SK-N-SH (cell line): ENCODE measurements around the gene UBXN10. TPM values are rescaled to one million over a fixed set of nuclear protein-coding genes. Genes with fewer than 3 reads are reported as not detected.

ENCODE experiments used
- CTCF ChIA-PET: fragments of 300-600, 350-600 bp; formaldehyde crosslinking; extraction: SDS; loops from one replicate; lab custom pipeline; 2021; lab: Yijun Ruan, JAX
- POLR2A ChIA-PET: fragments of 350-600 bp; sonication (Branson Sonifier 250); formaldehyde crosslinking; extraction: SDS; loops from one replicate; lab custom pipeline; 2020; ENCODE audit warnings: antibody characterized with exemption, inconsistent platforms; lab: Yijun Ruan, JAX
- DNase-seq: peaks from one replicate; pipeline ENCODE4 v3.0.0; 2012
- H2AFZ ChIP-seq: fragments of 200-600 bp; sonication (generic); 2 replicates; pipeline ENCODE4 v1.8.1; 2016; ENCODE audit warnings: antibody characterized with exemption, mild to moderate bottlenecking, low read depth
- H3F3A ChIP-seq: fragments of 200-600 bp; sonication (generic); replicated peaks from 2 replicates; pipeline ENCODE3; 2016; ENCODE audit warnings: antibody characterized with exemption, mild to moderate bottlenecking; ENCODE audit not compliant: insufficient read depth
- H3K27ac ChIP-seq, 2 experiments: fragments of 200-500 bp in 1 of 2; fragments of 200-600 bp in 1 of 2; sonication (Bioruptor generic) in 1 of 2; sonication (generic), shearing (Covaris generic) in 1 of 2; 2 replicates each; pipeline versions ENCODE4 v1.5.1 to v1.6.1; 2014 to 2016; ENCODE audit warnings: low read depth in 2 of 2, inconsistent platforms in 1 of 2, low read length in 1 of 2, mild to moderate bottlenecking in 1 of 2, mixed read lengths in 1 of 2
- H3K27me3 ChIP-seq: fragments of 200-600 bp; sonication (generic), shearing (Covaris generic); 2 replicates; pipeline ENCODE4 v1.6.1; 2016; ENCODE audit warnings: mixed run types; ENCODE audit not compliant: insufficient read depth
- H3K36me3 ChIP-seq, 2 experiments: fragments of 200-500 bp in 1 of 2; fragments of 200-600 bp in 1 of 2; sonication (Bioruptor generic) in 1 of 2; sonication (generic) in 1 of 2; replicated peaks in 1 of 2; 2 replicates each; pipeline versions ENCODE3 to v1.5.1; 2014 to 2016; ENCODE audit warnings: low read length in 1 of 2, mild to moderate bottlenecking in 1 of 2; ENCODE audit not compliant: insufficient read depth in 2 of 2, control insufficient read depth in 1 of 2
- H3K4me1 ChIP-seq, 2 experiments: fragments of 200-500 bp in 1 of 2; fragments of 200-600 bp in 1 of 2; sonication (Bioruptor generic) in 1 of 2; sonication (generic), shearing (Covaris generic) in 1 of 2; 2 replicates each; pipeline versions ENCODE4 v1.5.1 to v1.6.1; 2014 to 2016; ENCODE audit warnings: low read depth in 1 of 2, low read length in 1 of 2, mixed run types in 1 of 2; ENCODE audit not compliant: insufficient read depth in 2 of 2, control insufficient read depth in 1 of 2
- H3K4me2 ChIP-seq: fragments of 200-600 bp; sonication (generic), shearing (Covaris generic); 2 replicates; pipeline ENCODE4 v1.6.1; 2017; ENCODE audit warnings: mixed run types
- H3K4me3 ChIP-seq, 2 experiments: fragments of 200-500 bp in 1 of 2; fragments of 200-600 bp in 1 of 2; sonication (Bioruptor generic) in 1 of 2; sonication (generic), shearing (Covaris generic) in 1 of 2; 2 replicates each; pipeline versions ENCODE4 v1.5.1 to v1.8.1; 2014 to 2016; ENCODE audit warnings: low read depth in 2 of 2, inconsistent platforms in 1 of 2, low read length in 1 of 2, mild to moderate bottlenecking in 1 of 2, mixed read lengths in 1 of 2, moderate library complexity in 1 of 2
- H3K79me2 ChIP-seq: fragments of 200-600 bp; sonication (generic); 2 replicates; pipeline ENCODE4 v1.8.1; 2017; ENCODE audit warnings: mild to moderate bottlenecking; ENCODE audit not compliant: insufficient read depth
- H3K9ac ChIP-seq: fragments of 200-600 bp; sonication (generic); 2 replicates; pipeline ENCODE4 v1.6.1; 2017; ENCODE audit warnings: mixed run types
- H3K9me2 ChIP-seq: fragments of 200-600 bp; sonication (generic); 2 replicates; pipeline ENCODE4 v1.6.1; 2017; ENCODE audit warnings: mixed run types
- H3K9me3 ChIP-seq: fragments of 200-600 bp; sonication (generic); 2 replicates; pipeline ENCODE4 v1.6.1; 2017; ENCODE audit warnings: mixed run types, mild to moderate bottlenecking, moderate library complexity
- H4K20me1 ChIP-seq: fragments of 200-600 bp; sonication (generic); 2 replicates; pipeline ENCODE4 v1.6.1; 2017; ENCODE audit warnings: mild to moderate bottlenecking, mixed run types; ENCODE audit not compliant: insufficient read depth
- CHD2 ChIP-seq: fragments of 150-350 bp; IDR thresholded peaks from 2 replicates; pipeline ENCODE4 v1.6.1; 2018; ENCODE audit warnings: low read length; ENCODE audit not compliant: partially characterized antibody
- CTCF ChIP-seq: fragments of 200-600 bp; sonication (generic); IDR thresholded peaks from 2 replicates; pipeline ENCODE4 v1.6.1; 2017; ENCODE audit warnings: antibody characterized with exemption, mild to moderate bottlenecking, moderate library complexity
- EZH2phosphoT487 ChIP-seq: fragments of 200-600 bp; sonication (generic); IDR thresholded peaks from 2 replicates; pipeline ENCODE4 v1.6.1; 2017; ENCODE audit warnings: low read depth, mixed run types, mild to moderate bottlenecking, antibody characterized with exemption, moderate library complexity, borderline replicate concordance
- FOXJ3 ChIP-seq: sonication (generic); formaldehyde crosslinking; IDR thresholded peaks from 2 replicates; pipeline ENCODE4 v1.5.1; 2020; ENCODE audit warnings: mild to moderate bottlenecking, missing genetic modification reagents
- GABPA ChIP-seq: IDR thresholded peaks from 2 replicates; pipeline ENCODE4 v1.4.0; 2012; ENCODE audit warnings: low read depth, mild to moderate bottlenecking
- GATA2 ChIP-seq: sonication (generic); formaldehyde crosslinking; IDR thresholded peaks from 2 replicates; pipeline ENCODE4 v1.5.0; 2020; ENCODE audit warnings: mild to moderate bottlenecking, missing genetic modification reagents
- IRF3 ChIP-seq: fragments of 150-350 bp; IDR thresholded peaks from 2 replicates; pipeline ENCODE4 v1.6.1; 2016; ENCODE audit warnings: mild to moderate bottlenecking, low read depth, low read length
- MAX ChIP-seq: IDR thresholded peaks from 2 replicates; pipeline ENCODE4 v1.4.0; 2012; ENCODE audit warnings: low read depth
- MXI1 ChIP-seq: IDR thresholded peaks from 2 replicates; pipeline ENCODE4 v1.6.1; 2012; ENCODE audit warnings: mild to moderate bottlenecking, low read depth, low read length, improper control_type of control experiment
- NFIC ChIP-seq: IDR thresholded peaks from 2 replicates; pipeline ENCODE4 v1.4.0; 2012; ENCODE audit warnings: borderline replicate concordance
- NRF1 ChIP-seq: IDR thresholded peaks from 2 replicates; pipeline ENCODE4 v1.6.1; 2012; ENCODE audit warnings: low read depth, mild to moderate bottlenecking, low read length
- POLR2AphosphoS5 ChIP-seq: IDR thresholded peaks from 2 replicates; pipeline ENCODE4 v1.6.1; 2012; ENCODE audit warnings: low read depth, low read length
- RAD21 ChIP-seq: IDR thresholded peaks from 2 replicates; pipeline ENCODE4 v1.6.1; 2012; ENCODE audit warnings: mild to moderate bottlenecking, low read length
- RFX5 ChIP-seq: IDR thresholded peaks from 2 replicates; pipeline ENCODE4 v1.6.1; 2012; ENCODE audit warnings: mild to moderate bottlenecking, improper control_type of control experiment, low read length
- RXRA ChIP-seq: IDR thresholded peaks from 2 replicates; pipeline ENCODE4 v1.4.0; 2012; ENCODE audit warnings: low read depth, mild to moderate bottlenecking, borderline replicate concordance
- SMC3 ChIP-seq: IDR thresholded peaks from 2 replicates; pipeline ENCODE4 v1.6.1; 2012; ENCODE audit warnings: low read depth, low read length, improper control_type of control experiment
- TAF1 ChIP-seq: IDR thresholded peaks from 2 replicates; pipeline ENCODE4 v1.6.1; 2012; ENCODE audit warnings: low read depth, mild to moderate bottlenecking, low read length, moderate library complexity, borderline replicate concordance
- USF1 ChIP-seq: IDR thresholded peaks from 2 replicates; pipeline ENCODE4 v1.4.0; 2012; ENCODE audit warnings: low read depth, borderline replicate concordance
- ZBTB33 ChIP-seq: IDR thresholded peaks from 2 replicates; pipeline ENCODE4 v1.4.0; 2012; ENCODE audit warnings: low read depth, borderline replicate concordance
- WGBS: methylation state at CpG from one replicate; pipeline ENCODE4 v1.1.6; 2017; ENCODE audit warnings: low lambda C conversion rate; 5-methylcytosine and 5-hydroxymethylcytosine counted together
- polyA plus RNA-seq, 3 experiments: library from polyadenylated mRNA; depleted of rRNA; stranded (reverse); fragments of >200 nt; gene quantifications; 2 replicates each; pipeline ENCODE4 v1.2.3, GENCODE V29; 2012

UBXN10 gene
- polyA plus RNA-seq, 1 of the 3 experiments (the other 2 are of a cell fraction), result not detected

GRCh38 chr1:20220036-20220435 lies 34.1 kb downstream of the UBXN10 start:
- peaks cover 15% of the 10 kb centered on the region; the same call in 1 of the 2 replicates for H3K27me3 ChIP-seq
- no peak for TF ChIP-seq RAD21
- no peak for TF ChIP-seq CHD2
- no peak for TF ChIP-seq GATA2 (CRISPR knock-in tag)
- TF ChIP-seq FOXJ3 (CRISPR knock-in tag), result no peak
- H3K9ac ChIP-seq, result no peak overlapping the region
- H3K27ac ChIP-seq, result no peak overlapping the region
- H3K4me3 ChIP-seq, result no peak overlapping the region
- DNase-seq, result peak; percentile 34
- CTCF ChIA-PET, result interaction anchor here (0.8 to 16.2 kb wide), 5 partner anchors 14 to 269 kb away, joined by 3 to 286 read pairs (median 7); partner anchors contain the start of gene CAMK2N1
- H3K4me2 ChIP-seq, result no peak overlapping the region
- no peaks in the 10 kb centered on the region for H3K36me3 ChIP-seq
- 18% methylated on average over 5 of the region's 5 CpGs for WGBS
- no peaks in the 10 kb centered on the region for H3K9me2 ChIP-seq
- H2AFZ ChIP-seq, result 0 out of 2 replicates have a peak overlapping the region, but pooled peaks have one; percentile 22
- H3F3A ChIP-seq, result no peaks in the 10 kb centered on the region
- no peaks in the 10 kb centered on the region for H4K20me1 ChIP-seq
- POLR2A ChIA-PET, result no interaction called here
- H3K4me1 ChIP-seq, result no peaks in the 10 kb centered on the region
- no peaks in the 10 kb centered on the region for H3K79me2 ChIP-seq
- H3K9me3 ChIP-seq, result no peaks in the 10 kb centered on the region

GRCh38 chr1:20223106-20223505 lies 37.2 kb downstream of the UBXN10 start:
- CTCF ChIA-PET, result interaction anchor here (1.4 to 4.1 kb wide), 2 partner anchors 11 to 271 kb away, joined by 3 to 23 read pairs; no protein-coding TSS in a partner anchor

More at GRCh38 chr1:20223106-20223505, 37.2 kb downstream of the UBXN10 start:
- POLR2A ChIA-PET, result no interaction called here
- Histone ChIP-seq H4K20me1 (no peaks in the 10 kb centered on the region), H3F3A (no peaks in the 10 kb centered on the region), H3K4me3 (no peak overlapping the region), H3K9me3 (no peaks in the 10 kb centered on the region), H3K79me2 (no peaks in the 10 kb centered on the region), H3K9ac (no peak overlapping the region), H3K27ac (no peak overlapping the region), H3K27me3 (peaks cover 31% of the 10 kb centered on the region; the same call in 1 of the 2 replicates), H3K4me2 (no peak overlapping the region), H3K36me3 (no peaks in the 10 kb centered on the region), H3K4me1 (no peaks in the 10 kb centered on the region), H3K9me2 (no peaks in the 10 kb centered on the region), H2AFZ (no peak overlapping the region)
- TF ChIP-seq USF1 (no peak), MXI1 (no peak), GATA2 (CRISPR knock-in tag) (no peak), EZH2phosphoT487 (no peak), NRF1 (no peak), ZBTB33 (no peak), CTCF (no peak), RAD21 (no peak), MAX (no peak), SMC3 (no peak), GABPA (no peak), IRF3 (no peak), POLR2AphosphoS5 (no peak), RXRA (no peak), TAF1 (no peak), NFIC (no peak), RFX5 (no peak), FOXJ3 (CRISPR knock-in tag) (no peak)
- DNase-seq, result no peak
- 91% methylated on average over 2 of the region's 2 CpGs for WGBS
